Measurements from ENCODE around the gene CXCL3. TPM values are rescaled to one million over a fixed set of nuclear protein-coding genes. Genes with fewer than 3 reads are reported as not detected.

CXCL3 gene
- total RNA-seq, 2 donors from 2014 or later = 1.6 TPM; not detected in 1

DNA sequence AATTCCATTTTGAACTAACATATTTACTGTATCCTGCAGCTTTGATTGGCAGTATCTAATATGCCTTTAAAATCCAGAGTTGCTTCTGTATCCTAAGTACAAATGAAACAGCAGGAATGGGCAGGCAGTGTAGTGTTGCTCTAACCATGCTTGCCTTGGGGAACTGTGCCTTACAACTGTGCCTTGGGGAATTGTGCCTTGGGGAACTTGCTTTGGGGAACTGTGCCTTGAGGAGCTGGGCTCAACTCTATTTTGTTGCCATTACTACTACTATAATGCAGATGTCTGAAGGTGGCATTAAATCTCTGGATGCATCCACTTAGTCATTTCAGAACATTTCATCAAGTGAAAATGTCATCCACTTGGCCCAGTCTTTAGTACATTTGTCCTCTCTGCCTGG lies 6.9 kb downstream of the CXCL3 start:
- H3K27ac ChIP-seq = no peak overlapping the region
- H3K9me3 ChIP-seq = no peaks in the 10 kb centered on the region
- H3K36me3 ChIP-seq (replicated peaks in 1 of 2; ENCODE audit: insufficient read depth in 1 of 2, low read depth in 2 of 2) = no peaks in the 10 kb centered on the region
- DNase-seq (no peak), ATAC-seq (no peak)
- H3K4me1 ChIP-seq = no peaks in the 10 kb centered on the region
- TF ChIP-seq, protein P1, sequence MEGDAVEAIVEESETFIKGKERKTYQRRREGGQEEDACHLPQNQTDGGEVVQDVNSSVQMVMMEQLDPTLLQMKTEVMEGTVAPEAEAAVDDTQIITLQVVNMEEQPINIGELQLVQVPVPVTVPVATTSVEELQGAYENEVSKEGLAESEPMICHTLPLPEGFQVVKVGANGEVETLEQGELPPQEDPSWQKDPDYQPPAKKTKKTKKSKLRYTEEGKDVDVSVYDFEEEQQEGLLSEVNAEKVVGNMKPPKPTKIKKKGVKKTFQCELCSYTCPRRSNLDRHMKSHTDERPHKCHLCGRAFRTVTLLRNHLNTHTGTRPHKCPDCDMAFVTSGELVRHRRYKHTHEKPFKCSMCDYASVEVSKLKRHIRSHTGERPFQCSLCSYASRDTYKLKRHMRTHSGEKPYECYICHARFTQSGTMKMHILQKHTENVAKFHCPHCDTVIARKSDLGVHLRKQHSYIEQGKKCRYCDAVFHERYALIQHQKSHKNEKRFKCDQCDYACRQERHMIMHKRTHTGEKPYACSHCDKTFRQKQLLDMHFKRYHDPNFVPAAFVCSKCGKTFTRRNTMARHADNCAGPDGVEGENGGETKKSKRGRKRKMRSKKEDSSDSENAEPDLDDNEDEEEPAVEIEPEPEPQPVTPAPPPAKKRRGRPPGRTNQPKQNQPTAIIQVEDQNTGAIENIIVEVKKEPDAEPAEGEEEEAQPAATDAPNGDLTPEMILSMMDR (IDR thresholded peaks at IDR 0.05) = no peak
- no peak for TF ChIP-seq POLR2A (IDR thresholded peaks at IDR 0.05)
- no peak overlapping the region for H3K4me3 ChIP-seq
- intact Hi-C loops (cut with DNase I) = no loop called here
- H3K27me3 ChIP-seq = no peaks in the 10 kb centered on the region

DNA sequence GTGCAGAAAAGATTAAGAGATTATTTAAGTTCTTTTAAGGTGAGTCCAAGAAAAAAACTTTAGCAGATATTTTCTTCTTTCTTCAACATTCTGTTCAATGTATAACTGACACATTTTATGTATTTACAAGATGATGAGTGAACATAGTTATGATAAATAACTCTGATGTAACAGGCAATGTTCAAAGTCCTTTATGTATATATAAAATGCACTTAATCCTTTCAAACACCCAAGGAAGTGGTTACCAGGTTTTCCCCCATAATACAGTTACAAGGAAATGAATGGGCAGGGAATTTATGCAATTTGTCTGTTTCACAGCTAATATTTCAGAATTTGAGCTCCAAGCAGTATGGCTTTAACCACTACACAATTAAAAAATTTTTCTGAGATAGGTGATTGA lies 8.2 kb downstream of the CXCL3 start:
- ATAC-seq = no peak
- H3K27me3 ChIP-seq = no peaks in the 10 kb centered on the region
- H3K27ac ChIP-seq = no peak overlapping the region
- no peak for DNase-seq
- intact Hi-C loops (cut with DNase I) = no loop called here
- no peaks in the 10 kb centered on the region for H3K4me1 ChIP-seq
- H3K36me3 ChIP-seq (replicated peaks in 1 of 2; ENCODE audit: insufficient read depth in 1 of 2, low read depth in 2 of 2) = no peaks in the 10 kb centered on the region
- H3K4me3 ChIP-seq = no peak overlapping the region
- H3K9me3 ChIP-seq = no peaks in the 10 kb centered on the region
- TF ChIP-seq, protein P1 (IDR thresholded peaks at IDR 0.05) = no peak
- TF ChIP-seq POLR2A (IDR thresholded peaks at IDR 0.05) = no peak

DNA sequence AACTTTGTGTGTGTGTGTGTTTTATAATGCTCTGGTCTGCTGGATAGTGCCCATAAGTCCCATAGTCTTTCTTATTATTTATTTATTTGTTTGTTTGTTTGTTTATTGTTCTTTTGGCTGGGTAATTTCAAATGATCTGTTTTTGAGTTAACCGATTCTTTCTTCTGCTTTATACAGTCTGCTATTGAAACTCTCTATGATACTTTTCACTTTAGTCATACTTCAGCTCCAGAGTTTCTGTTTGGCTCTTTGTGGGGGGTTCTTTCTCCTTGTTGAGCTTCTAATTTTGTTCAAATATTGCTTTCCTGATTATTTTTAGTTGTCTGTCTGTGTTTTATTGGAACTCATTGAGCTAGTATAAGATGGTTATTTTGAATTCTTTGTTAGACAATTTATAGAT lies 10.0 kb downstream of the CXCL3 start:
- ATAC-seq (no peak), DNase-seq (no peak)
- no peaks in the 10 kb centered on the region for H3K36me3 ChIP-seq (replicated peaks in 1 of 2; ENCODE audit: insufficient read depth in 1 of 2, low read depth in 2 of 2)
- H3K27me3 ChIP-seq = no peaks in the 10 kb centered on the region
- no peak overlapping the region for H3K4me3 ChIP-seq
- H3K9me3 ChIP-seq = no peaks in the 10 kb centered on the region
- TF ChIP-seq, protein P1 (IDR thresholded peaks at IDR 0.05) = no peak
- TF ChIP-seq POLR2A (IDR thresholded peaks at IDR 0.05) = no peak
- no peaks in the 10 kb centered on the region for H3K4me1 ChIP-seq
- H3K27ac ChIP-seq = no peak overlapping the region
- intact Hi-C loops (cut with DNase I) = no loop called here
- WGBS, 2 donors = 43 to 90% methylated on average over 1 of the region's 1 CpG

DNA sequence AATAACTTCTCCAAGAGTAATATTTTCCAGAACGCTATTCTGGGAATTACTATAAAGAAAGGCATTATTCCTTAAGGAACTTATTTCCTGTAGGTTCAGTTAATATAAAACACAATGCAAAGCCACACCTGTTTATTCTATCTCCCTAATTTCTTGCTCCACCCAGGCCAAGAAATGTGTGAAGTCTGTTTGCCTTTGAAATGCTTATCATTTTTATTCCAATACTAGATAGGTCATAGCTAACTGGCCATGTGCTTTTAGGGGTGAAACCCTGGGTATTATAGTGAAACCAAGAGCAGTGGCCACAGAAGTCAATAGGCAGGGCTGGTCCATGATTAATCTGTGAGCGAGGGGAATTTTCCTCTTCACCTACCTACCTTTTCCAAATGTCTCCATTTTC lies 14.8 kb downstream of the CXCL3 start:
- intact Hi-C loops (cut with DNase I) = no loop called here
- H3K4me1 ChIP-seq = no peaks in the 10 kb centered on the region
- ATAC-seq = no peak
- no peak overlapping the region for H3K4me3 ChIP-seq
- H3K9me3 ChIP-seq = no peaks in the 10 kb centered on the region
- H3K27ac ChIP-seq = no peak overlapping the region
- no peak for DNase-seq
- no peaks in the 10 kb centered on the region for H3K27me3 ChIP-seq
- WGBS, 2 donors = 71 to 74% methylated on average over 2 of the region's 2 CpGs
- TF ChIP-seq, protein P1 (IDR thresholded peaks at IDR 0.05) = no peak
- no peak for TF ChIP-seq POLR2A (IDR thresholded peaks at IDR 0.05)
- H3K36me3 ChIP-seq (replicated peaks in 1 of 2; ENCODE audit: insufficient read depth in 1 of 2, low read depth in 2 of 2) = no peaks in the 10 kb centered on the region

DNA sequence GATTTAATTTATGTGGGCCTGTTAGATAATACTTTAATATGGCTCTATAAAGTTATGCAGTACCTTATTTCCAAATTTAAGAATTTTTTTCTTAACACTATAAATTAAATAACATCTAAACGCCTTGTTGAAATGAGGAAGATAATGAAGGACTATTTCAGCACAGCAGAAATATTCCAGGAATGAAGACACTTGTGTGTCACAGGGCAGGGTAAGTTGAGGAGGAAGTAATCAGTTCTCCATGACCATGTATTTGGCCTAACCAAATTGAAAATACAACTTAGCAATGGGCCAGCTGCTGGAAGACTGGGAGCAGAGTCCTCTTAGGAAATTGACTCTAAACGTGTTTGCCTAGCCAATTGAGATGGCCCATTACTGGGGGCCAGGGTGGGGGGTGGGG lies 16.9 kb downstream of the CXCL3 start:
- 43 to 48% methylated on average over 2 of the region's 2 CpGs for WGBS, 2 donors
- DNase-seq = no peak
- Histone ChIP-seq H3K9me3 (no peaks in the 10 kb centered on the region), H3K27me3 (no peaks in the 10 kb centered on the region), H3K4me1 (no peaks in the 10 kb centered on the region), H3K36me3 (replicated peaks in 1 of 2; ENCODE audit: insufficient read depth in 1 of 2, low read depth in 2 of 2) (no peaks in the 10 kb centered on the region), H3K4me3 (no peak overlapping the region), H3K27ac (no peak overlapping the region)
- TF ChIP-seq POLR2A (IDR thresholded peaks at IDR 0.05) = no peak
- TF ChIP-seq, protein P1 (IDR thresholded peaks at IDR 0.05) = no peak
- intact Hi-C loops (cut with DNase I) = no loop called here
- ATAC-seq = no peak
